Epithelial cell of proximal tubule (primary cell): ENCODE data around the gene IRGQ. TPM values are rescaled to one million over a fixed set of nuclear protein-coding genes. Genes with fewer than 3 reads are reported as not detected.

Experiments
- DNase-seq: peaks from one replicate; pipeline ENCODE4 v3.0.0-alpha.2; 2011; ENCODE audit warnings: low read depth
- H3K4me3 ChIP-seq: 2 replicates; pipeline ENCODE4 v1.5.1; 2011; ENCODE audit warnings: low read depth, mild to moderate bottlenecking, low read length
- total RNA-seq: library from RNA; depleted of rRNA; stranded (reverse); fragments of >200 nt; gene quantifications from 2 replicates; pipeline ENCODE4 v1.2.3, GENCODE V29; 2015
- TF ChIP-seq, protein P1 (sequence below): conservative IDR thresholded peaks from 2 replicates; pipeline ENCODE4 v1.5.1; 2012; ENCODE audit warnings: low read depth, mild to moderate bottlenecking, low read length

Gene IRGQ
- total RNA-seq, 1 donor from 2014 or later: 20.8 TPM

DNA sequence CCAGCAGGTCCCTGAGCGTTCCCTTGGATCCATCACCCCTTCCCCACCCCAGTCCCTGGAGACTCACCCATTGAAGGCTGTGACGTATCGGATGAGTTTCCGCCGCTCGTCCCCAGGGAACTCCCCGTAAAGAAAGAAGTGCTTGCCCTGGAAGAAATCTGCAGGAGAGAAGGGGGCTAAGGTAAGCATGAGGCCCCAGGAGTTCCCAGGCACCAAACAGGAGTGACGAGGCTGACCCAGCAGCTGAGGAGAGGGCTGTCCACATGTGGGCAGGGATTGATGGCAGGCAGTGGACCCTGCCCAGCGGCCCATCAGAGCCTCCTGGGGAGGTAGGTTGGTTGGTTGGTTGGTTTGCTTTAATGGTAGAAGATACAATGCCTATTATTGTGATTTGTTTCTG is 51.9 kb downstream of the IRGQ start:
- DNase-seq: no peak
- TF ChIP-seq, protein P1, sequence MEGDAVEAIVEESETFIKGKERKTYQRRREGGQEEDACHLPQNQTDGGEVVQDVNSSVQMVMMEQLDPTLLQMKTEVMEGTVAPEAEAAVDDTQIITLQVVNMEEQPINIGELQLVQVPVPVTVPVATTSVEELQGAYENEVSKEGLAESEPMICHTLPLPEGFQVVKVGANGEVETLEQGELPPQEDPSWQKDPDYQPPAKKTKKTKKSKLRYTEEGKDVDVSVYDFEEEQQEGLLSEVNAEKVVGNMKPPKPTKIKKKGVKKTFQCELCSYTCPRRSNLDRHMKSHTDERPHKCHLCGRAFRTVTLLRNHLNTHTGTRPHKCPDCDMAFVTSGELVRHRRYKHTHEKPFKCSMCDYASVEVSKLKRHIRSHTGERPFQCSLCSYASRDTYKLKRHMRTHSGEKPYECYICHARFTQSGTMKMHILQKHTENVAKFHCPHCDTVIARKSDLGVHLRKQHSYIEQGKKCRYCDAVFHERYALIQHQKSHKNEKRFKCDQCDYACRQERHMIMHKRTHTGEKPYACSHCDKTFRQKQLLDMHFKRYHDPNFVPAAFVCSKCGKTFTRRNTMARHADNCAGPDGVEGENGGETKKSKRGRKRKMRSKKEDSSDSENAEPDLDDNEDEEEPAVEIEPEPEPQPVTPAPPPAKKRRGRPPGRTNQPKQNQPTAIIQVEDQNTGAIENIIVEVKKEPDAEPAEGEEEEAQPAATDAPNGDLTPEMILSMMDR: no peak
- H3K4me3 ChIP-seq: no peak overlapping the region

DNA sequence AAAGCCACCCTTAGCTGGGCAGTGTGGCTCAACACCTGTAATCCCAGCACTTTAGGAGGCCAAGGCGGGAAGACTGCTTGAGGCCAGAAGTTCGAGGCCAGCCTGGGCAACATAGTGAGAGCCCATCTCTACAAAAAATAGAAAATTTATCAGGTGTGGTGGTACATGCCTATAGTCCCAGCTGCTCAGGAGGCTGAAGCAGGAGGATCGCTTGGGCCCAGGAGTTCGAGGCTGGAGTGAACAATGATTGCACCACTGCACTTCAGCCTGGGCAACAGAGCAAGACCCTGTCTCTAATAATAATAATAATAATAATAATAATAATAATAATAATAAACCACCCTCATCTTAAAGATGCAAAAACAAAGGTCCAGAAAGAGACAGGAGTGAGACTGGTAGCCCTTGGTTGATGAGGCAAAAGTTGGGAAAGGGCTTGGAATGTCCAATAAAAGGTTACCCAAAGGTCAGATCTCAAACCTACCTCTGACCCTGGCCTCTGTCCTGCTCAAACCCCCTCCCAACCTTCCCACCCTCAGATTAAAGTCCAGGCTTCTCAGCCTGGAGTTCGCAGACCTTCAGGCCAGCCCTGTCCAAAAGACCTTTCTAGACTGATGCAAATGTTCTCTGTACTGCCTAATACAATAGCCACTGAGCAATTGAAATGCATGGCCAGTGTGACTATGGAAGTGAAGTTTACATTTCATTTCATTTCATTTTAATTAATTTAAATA is 53.8 kb downstream of the IRGQ start:
- TF ChIP-seq, protein P1: no peak

DNA sequence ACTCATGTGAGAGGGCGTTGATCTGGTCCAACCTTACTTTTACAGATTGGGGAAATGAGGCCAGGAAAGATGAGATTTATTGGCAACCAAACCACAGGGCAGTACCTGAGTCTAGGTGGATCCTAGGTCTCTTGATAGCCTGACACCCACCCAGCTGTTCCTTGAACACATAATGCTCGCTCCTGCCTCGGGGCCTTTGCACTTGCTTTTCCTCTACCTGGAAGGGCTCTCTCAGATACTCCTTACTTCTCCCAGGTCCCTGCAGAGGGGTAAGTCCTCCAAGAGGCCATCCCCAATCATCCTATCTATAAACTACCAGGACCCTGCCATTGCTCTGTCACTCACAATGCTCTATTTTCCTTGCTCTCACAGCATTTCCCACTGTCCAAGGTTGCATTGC is 55.6 kb downstream of the IRGQ start:
- DNase-seq: no peak
- TF ChIP-seq, protein P1: no peak
- no peak overlapping the region for H3K4me3 ChIP-seq

More for the DNA sequence above, 53.8 kb downstream of the IRGQ start:
- no peak overlapping the region for H3K4me3 ChIP-seq
- no peak for DNase-seq

DNA sequence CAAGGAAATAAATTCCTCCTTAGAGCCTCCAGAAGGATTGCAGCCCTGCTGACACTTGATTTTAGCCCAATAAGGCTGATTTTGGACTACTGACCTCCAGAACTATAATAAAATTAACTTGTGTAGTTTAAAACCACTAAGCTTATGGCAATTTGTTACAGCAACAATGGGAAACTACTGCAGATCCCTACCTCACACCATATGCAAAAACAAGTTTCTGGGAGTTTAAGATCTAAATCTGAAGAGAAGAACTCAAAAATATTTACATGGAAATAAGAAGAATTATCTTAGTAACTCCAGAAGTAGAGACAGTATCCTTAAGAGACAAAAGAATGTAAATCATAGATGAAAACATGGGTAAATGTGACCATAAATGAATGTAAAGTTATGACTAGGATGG is 57.0 kb downstream of the IRGQ start:
- TF ChIP-seq, protein P1: no peak
- DNase-seq: no peak
- H3K4me3 ChIP-seq: no peak overlapping the region

DNA sequence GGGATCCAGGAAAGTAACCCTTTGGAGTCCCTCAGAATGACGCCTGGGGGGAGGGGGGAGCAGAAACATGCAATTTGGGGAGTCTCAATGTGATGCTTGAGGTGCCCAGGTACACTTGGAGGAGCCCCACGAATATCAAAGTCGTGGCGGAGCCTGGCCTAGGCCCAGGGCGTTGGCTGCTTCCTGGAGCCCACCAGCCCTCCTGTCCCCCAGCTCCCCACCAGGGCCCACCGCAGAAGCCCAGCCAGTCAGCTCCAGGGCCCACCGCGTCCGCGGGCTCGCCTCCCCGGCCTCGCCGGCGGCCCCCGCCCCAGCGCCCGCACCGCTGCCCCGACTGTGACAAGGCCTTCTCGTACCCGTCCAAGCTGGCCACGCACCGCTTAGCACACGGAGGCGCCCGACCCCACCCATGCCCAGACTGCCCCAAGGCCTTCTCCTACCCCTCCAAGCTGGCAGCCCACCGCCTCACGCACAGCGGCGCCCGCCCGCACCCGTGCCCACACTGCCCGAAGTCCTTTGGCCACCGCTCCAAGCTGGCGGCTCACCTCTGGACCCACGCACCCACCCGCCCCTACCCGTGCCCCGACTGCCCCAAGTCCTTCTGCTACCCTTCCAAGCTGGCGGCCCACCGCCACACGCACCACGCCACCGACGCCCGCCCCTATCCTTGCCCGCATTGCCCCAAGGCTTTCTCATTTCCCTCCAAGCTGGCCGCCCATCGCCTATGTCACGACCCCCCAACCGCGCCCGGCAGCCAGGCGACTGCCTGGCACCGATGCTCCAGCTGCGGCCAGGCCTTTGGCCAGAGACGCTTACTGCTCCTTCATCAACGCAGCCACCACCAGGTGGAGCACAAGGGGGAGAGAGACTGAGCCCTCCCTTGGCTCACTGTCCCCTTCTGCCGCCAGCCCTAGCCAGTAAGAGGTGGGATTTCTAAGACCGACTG is 60.8 kb downstream of the IRGQ start:
- TF ChIP-seq, protein P1: peak; percentile 65
- DNase-seq: no peak
- H3K4me3 ChIP-seq: no peak overlapping the region

Other genes with a start within 250 kb of the IRGQ start
- 0.22 and 0.52 TPM in 2 replicates for gene CD177, start 242.4 kb downstream of the IRGQ start, total RNA-seq
- not detected in 2 replicates for gene TEX101, start 181.2 kb downstream of the IRGQ start, total RNA-seq
- gene LYPD3, start 130.5 kb downstream of the IRGQ start, total RNA-seq: 0.98 and 1.6 TPM in 2 replicates
- gene PHLDB3, start 91.4 kb downstream of the IRGQ start, total RNA-seq: 6.0 and 15.8 TPM in 2 replicates
- gene ETHE1, start 68.9 kb downstream of the IRGQ start, total RNA-seq: 55.9 and 76.0 TPM in 2 replicates
- gene ZNF575, start 62.9 kb downstream of the IRGQ start, total RNA-seq: not detected in 2 replicates
- 31.4 and 42.9 TPM in 2 replicates for gene XRCC1, start 20.6 kb downstream of the IRGQ start, total RNA-seq
- 0.43 and 2.3 TPM in 2 replicates for gene PINLYP, start 20.3 kb downstream of the IRGQ start, total RNA-seq
- gene ZNF576, start 461 bp upstream of the IRGQ start, total RNA-seq: 6.9 and 10.9 TPM in 2 replicates
- gene SRRM5, start 16.0 kb upstream of the IRGQ start, total RNA-seq: 0.12 TPM in 1 of 2 replicates, not detected in the other
- gene ZNF428, start 23.5 kb upstream of the IRGQ start, total RNA-seq: 36.7 and 60.7 TPM in 2 replicates
- 7.7 and 16.4 TPM in 2 replicates for gene CADM4, start 43.7 kb upstream of the IRGQ start, total RNA-seq
- gene PLAUR, start 74.0 kb upstream of the IRGQ start, total RNA-seq: 150 and 335 TPM in 2 replicates
- not detected in 2 replicates for gene IRGC, start 119.9 kb upstream of the IRGQ start, total RNA-seq
- 15.8 and 29.9 TPM in 2 replicates for gene SMG9, start 158.8 kb upstream of the IRGQ start, total RNA-seq
- gene KCNN4, start 184.8 kb upstream of the IRGQ start, total RNA-seq: 8.3 and 11.6 TPM in 2 replicates
- 1.2 TPM in 1 of 2 replicates, not detected in the other for gene LYPD5, start 206.3 kb upstream of the IRGQ start, total RNA-seq
- gene ZNF283, start 231.2 kb upstream of the IRGQ start, total RNA-seq: 2.9 and 3.5 TPM in 2 replicates